IMR-90 (cell line): ENCODE results near the gene TK1.

Experiments used
- MAFK ChIP-seq: IDR thresholded peaks from 2 replicates; pipeline ENCODE4 v1.6.1; 2012; ENCODE audit warnings: low read depth, low read length, improper control_type of control experiment
- POLR2A ChIP-seq: IDR thresholded peaks from 2 replicates; pipeline ENCODE4 v1.6.1; 2012; ENCODE audit warnings: mild to moderate bottlenecking, low read depth, low read length
- USF2 ChIP-seq: fragments of 150-350 bp; IDR thresholded peaks from 2 replicates; pipeline ENCODE4 v1.6.1; 2017; ENCODE audit warnings: mild to moderate bottlenecking, antibody characterized with exemption, low read length, low read depth
- TF ChIP-seq, protein P1 (sequence below): conservative IDR thresholded peaks from 2 replicates; pipeline ENCODE4 v1.5.1; 2012; ENCODE audit warnings: mild to moderate bottlenecking, low read depth, low read length, improper control_type of control experiment

- TF ChIP-seq, protein P1, sequence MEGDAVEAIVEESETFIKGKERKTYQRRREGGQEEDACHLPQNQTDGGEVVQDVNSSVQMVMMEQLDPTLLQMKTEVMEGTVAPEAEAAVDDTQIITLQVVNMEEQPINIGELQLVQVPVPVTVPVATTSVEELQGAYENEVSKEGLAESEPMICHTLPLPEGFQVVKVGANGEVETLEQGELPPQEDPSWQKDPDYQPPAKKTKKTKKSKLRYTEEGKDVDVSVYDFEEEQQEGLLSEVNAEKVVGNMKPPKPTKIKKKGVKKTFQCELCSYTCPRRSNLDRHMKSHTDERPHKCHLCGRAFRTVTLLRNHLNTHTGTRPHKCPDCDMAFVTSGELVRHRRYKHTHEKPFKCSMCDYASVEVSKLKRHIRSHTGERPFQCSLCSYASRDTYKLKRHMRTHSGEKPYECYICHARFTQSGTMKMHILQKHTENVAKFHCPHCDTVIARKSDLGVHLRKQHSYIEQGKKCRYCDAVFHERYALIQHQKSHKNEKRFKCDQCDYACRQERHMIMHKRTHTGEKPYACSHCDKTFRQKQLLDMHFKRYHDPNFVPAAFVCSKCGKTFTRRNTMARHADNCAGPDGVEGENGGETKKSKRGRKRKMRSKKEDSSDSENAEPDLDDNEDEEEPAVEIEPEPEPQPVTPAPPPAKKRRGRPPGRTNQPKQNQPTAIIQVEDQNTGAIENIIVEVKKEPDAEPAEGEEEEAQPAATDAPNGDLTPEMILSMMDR: no peak
- TF ChIP-seq POLR2A: no peak
- TF ChIP-seq USF2: no peak
- no peak for TF ChIP-seq MAFK
Observed at GRCh38 chr17:78134899-78135385, 51.9 kb downstream of the TK1 start.
